CD4-positive, alpha-beta T cell treated with Interleukin-10 for 1 hour (primary cell): ENCODE results near the gene WDR93.

Experiments used
- DNase-seq: peaks from one replicate; pipeline ENCODE4 v3.0.0-alpha.2; 2020

WDR93 gene

GRCh38 chr15:89662893-89663626 is 27.6 kb upstream of the WDR93 start:
- no peak for DNase-seq

- DNase-seq = no peak
These were observed 25.9 kb upstream of the WDR93 start for GRCh38 chr15:89664441-89665350.

GRCh38 chr15:89665449-89666181 is 25.0 kb upstream of the WDR93 start:
- no peak for DNase-seq

GRCh38 chr15:89666184-89666857 is 24.3 kb upstream of the WDR93 start:
- DNase-seq = no peak

- DNase-seq = no peak
These were observed 23.5 kb upstream of the WDR93 start for GRCh38 chr15:89666858-89667705.

- DNase-seq = no peak
These were observed 23.0 kb upstream of the WDR93 start for GRCh38 chr15:89667706-89667960.

- DNase-seq = no peak
These were observed 22.4 kb upstream of the WDR93 start for GRCh38 chr15:89668171-89668570.

GRCh38 chr15:89669309-89669865 is 21.2 kb upstream of the WDR93 start:
- DNase-seq = no peak

GRCh38 chr15:89669941-89670340 is 20.7 kb upstream of the WDR93 start:
- no peak for DNase-seq

- DNase-seq = no peak
These were observed 19.5 kb upstream of the WDR93 start for GRCh38 chr15:89670971-89671560.

- no peak for DNase-seq
These were observed 18.9 kb upstream of the WDR93 start for GRCh38 chr15:89671687-89672086.

GRCh38 chr15:89672221-89673164 is 18.1 kb upstream of the WDR93 start:
- DNase-seq = no peak

- DNase-seq = no peak
These were observed 17.5 kb upstream of the WDR93 start for GRCh38 chr15:89673165-89673512.

GRCh38 chr15:89674526-89674925 is 16.1 kb upstream of the WDR93 start:
- DNase-seq = no peak

GRCh38 chr15:89675606-89676005 is 15.0 kb upstream of the WDR93 start:
- DNase-seq = no peak

GRCh38 chr15:89677381-89677780 is 13.2 kb upstream of the WDR93 start:
- DNase-seq = no peak

- no peak for DNase-seq
These were observed 11.4 kb upstream of the WDR93 start, which contains the start of gene PLIN1 for GRCh38 chr15:89679212-89679611. Gene PLIN1, minus strand, starts transcription at chr15:89679367. Its CDS starts 1,878 bp downstream, at chr15:89677489.

GRCh38 chr15:89680282-89680873 is 10.2 kb upstream of the WDR93 start:
- no peak for DNase-seq

- no peak for DNase-seq
These were observed 9.5 kb upstream of the WDR93 start for GRCh38 chr15:89681146-89681545.

- DNase-seq = no peak
These were observed 4.6 kb upstream of the WDR93 start for GRCh38 chr15:89685995-89686394.
